GM10266 (cell line): Measurements from ENCODE around the gene PRICKLE1.

Experiments
- DNase-seq: peaks from one replicate; pipeline ENCODE4 v3.0.0; 2012; ENCODE audit errors: extremely low spot score
- CTCF ChIP-seq: IDR thresholded peaks from 2 replicates; pipeline ENCODE4 v1.5.1; 2012; ENCODE audit warnings: mild to moderate bottlenecking, low read depth; ENCODE audit not compliant: control insufficient read depth, insufficient read depth; ENCODE audit errors: missing control alignments

The PRICKLE1 gene

GRCh38 chr12:42534184-42534838 lies 55.2 kb downstream of the PRICKLE1 start:
- no peak for DNase-seq
- no peak for TF ChIP-seq CTCF

GRCh38 chr12:42530284-42530683 lies 59.3 kb downstream of the PRICKLE1 start:
- DNase-seq, result no peak
- no peak for TF ChIP-seq CTCF

- DNase-seq, result no peak
- TF ChIP-seq CTCF, result no peak
Measured at GRCh38 chr12:42525444-42525843, 64.1 kb downstream of the PRICKLE1 start.

GRCh38 chr12:42524716-42525115 lies 64.8 kb downstream of the PRICKLE1 start:
- no peak for TF ChIP-seq CTCF
- DNase-seq, result no peak

GRCh38 chr12:42516573-42516972 lies 73.0 kb downstream of the PRICKLE1 start:
- DNase-seq, result no peak

GRCh38 chr12:42511656-42512055 lies 77.9 kb downstream of the PRICKLE1 start:
- no peak for TF ChIP-seq CTCF
- no peak for DNase-seq

More at GRCh38 chr12:42516573-42516972, 73.0 kb downstream of the PRICKLE1 start:
- no peak for TF ChIP-seq CTCF

GRCh38 chr12:42510823-42511222 lies 78.7 kb downstream of the PRICKLE1 start:
- TF ChIP-seq CTCF, result no peak
- no peak for DNase-seq
